Measurements from ENCODE around the gene SUMO3.

Gene SUMO3

DNA sequence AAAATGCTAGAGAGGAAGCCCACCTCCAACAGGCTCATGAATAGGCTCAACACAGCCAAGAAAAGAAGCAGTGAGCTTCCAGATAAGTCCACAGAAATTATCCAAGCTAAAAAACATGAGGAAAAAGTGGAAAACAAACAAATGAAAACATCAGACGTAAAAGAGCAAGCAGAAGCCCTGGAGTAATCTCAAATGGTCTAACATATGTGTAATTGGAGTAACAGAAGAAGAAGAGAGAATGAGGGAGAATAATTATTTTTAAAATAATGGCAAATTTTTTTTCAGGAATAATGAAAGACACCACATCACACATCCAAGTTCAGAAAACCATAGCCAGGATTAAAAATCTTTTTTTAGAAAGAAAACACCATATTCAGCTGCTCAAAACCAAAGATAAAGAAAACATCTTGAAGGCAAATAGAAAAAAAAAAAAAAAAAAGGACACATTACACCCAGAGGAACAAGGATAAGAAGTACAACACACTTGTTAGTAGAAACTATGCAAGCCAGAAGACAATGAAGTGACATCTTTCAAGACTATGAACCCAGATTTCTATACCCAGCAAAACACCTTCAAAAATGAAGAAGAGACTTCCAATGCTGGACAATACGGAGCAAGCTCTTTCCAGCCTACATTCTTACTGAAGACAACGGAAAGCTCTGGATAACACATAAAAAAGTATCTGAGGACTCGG is 10.6 kb upstream of the SUMO3 start:
- no peak for DNase-seq

DNA sequence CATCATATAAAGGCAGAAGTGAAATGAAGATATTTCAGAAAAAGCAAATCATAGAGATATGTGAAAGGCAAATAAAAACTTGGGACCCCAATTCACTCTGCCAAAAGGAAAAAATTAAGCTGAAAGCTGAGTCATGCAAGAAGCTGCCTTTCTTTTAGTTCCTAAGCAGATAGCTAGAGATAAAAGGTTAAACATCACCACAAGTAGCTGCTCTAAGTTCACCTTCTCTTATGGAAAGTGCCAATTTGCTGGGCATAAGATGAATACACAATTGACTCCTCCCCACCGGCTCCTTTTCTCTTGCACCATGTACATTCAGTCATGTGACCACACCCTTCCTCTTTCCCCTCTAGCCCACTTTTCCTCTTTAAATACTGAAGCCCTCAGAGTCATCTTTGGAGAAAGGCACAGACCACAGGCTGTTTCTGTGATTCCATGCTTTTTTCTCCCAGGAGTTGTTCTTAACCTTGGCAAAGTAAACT is 5.4 kb upstream of the SUMO3 start:
- DNase-seq = no peak

DNA sequence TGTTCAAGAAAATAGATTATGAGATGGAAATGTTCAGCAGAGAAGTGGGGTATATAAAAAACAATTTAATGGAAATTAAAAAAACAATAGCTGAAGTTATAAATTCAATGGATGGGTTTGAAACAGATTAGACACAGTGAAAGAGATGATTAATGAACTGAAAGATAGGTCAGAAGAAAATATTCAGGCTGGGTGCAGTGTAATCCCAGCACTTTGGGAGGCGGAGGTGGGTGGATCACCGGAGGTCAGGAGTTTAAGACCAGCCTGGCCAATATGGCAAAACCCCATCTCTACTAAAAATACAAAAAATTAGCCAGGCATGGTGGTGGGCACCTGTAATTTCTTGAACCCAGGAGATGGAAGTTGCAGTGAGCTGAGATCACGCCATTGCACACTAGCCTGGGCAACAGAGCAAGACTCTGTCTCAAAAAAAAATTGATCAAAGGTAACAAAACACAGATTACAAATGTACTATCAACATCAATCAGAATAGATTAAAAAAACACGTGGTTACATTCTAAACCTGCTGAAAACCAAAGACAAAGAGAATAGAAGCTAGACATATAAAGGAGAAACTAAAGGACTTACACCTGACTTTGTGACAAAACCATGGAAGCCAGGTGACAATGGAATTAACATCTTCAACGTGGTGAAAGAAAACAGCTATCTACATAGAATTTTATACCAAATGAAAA is 4.8 kb upstream of the SUMO3 start:
- DNase-seq = no peak

DNA sequence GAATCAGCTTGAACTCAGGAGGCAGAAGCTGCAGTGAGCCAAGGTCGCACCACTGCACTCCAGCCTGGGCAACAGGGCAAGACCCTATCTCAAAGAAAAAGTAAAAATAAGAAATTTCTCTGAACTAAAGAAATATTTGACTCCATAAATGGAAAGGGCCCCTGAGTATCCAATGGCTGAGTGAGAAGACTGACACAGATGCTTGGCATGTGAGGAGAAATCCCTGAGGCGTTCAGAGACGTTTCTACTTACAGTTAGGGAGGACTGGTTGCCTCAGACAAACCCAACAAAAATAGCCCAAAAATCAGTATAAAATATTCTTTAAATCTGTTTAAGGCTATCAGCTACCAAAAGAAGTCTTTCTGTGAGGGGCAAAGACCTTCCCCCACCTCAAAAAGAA is 3.0 kb upstream of the SUMO3 start:
- DNase-seq = no peak

DNA sequence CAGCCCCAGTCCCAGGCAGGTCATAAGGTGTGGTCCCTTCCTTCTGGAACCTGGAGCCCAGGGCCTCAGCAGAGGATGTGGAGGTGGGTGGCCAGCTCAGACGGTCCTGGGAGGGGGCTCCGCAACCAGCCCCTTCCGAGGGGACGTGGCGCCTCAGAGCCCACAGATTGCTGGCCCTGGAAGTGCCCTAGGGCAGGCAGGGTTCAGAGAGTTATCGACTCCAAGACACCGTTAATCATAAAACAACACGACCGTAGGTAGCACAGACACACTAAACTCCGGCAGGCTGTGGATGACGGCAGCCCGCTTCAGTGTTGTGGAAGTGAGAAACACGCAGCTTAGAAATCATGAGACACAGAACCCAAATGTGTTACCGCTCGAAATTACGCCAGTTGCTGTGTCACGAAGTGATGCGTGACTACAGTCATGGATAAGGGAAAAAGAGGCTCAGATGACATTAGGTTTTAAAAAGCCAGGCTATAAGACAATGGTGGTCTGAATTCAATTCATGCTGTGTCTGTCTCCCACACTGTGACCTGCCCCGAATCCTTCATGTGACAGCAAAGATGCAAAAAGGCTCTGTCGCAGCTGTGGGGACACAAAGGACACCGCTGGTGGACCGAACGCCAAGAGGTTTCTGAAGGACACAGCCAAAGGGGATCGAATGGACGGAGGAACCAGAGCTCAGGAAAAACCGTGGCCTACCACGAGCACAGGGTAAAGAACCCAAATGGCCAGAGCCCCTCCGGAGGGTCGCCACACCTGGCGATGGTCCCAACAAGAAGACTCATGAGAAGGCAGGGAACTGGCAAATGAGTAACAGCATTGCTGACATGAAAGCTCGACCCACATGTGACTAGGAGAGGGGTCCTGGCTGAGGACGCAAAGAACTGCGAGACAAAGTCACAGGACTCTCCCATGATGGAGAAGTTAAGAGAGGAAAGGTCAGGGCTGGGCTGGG is 1.7 kb upstream of the SUMO3 start:
- DNase-seq = no peak

DNA sequence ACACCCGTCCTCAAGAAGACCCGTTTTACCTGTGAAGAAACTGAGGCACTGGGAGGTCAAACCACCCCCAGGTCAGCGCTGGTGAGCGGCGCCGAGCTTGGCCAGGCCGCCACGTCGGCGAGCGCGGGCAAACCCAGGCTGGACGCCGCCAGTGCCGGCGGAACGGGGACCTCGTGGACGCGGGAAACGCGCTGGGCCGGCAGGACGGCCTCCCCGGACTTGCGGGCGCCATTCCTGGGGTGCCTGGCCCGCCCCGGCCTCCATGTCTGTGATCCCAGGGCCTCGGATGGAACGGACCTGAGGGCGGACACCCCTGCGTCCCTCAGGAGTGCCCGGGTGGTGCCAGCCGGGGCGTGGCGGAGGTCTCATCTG is 764 bp upstream of the SUMO3 start:
- no peak for DNase-seq

DNA sequence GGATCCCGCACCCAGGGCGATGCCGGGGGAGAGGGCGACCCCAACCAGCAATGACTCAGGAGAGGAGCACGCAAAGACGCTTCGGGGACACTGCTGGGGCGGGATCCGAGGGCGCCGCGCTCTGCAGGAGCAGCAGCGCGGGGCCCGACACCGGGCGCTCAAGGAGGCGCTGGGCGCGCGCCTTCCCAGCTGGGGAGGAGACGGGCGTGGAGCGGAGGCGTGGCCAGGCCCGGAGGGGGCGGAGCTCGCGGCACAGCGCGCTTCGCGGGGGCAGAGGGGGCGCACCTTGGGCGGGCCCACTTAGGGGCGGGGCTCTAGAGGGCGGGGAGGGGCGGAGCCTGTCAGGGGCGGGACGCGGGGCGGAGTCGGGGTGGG is 369 bp downstream of the SUMO3 start:
- peak; percentile 84 for DNase-seq

DNA sequence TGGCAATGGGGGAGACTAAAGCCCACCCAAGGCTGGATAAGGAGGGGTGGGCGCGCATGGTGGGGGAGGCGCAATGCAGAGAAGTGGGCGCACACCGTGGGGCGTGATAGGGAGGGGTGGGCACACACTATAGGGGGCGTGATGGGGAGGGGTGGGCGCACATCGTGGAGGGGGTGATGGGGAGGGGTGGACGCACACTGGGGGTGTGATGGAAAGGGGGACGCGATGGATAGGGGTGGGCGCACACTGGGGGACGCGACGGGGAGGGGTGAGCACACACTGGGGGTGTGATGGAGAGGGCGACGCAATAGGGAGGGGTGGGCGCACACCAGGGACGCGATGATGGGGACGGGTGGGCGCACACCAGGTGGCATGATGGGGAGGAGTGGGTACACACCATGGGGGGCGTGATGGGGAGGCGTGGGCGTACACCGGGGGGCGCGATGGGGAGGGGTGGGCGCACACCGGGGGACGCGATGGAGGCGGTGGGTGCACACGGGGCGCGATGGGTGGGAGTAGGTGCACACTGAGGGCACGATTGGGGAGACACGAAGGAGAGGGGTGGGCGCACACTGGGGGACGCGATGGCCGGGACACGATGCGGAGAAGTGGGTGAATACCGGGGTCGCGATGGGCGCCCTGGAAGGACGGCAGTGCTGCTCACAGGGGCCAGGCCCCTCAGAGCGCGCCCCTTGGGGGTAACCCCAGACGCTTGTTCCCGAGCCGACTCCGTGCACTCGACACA is 929 bp downstream of the SUMO3 start:
- DNase-seq = no peak

DNA sequence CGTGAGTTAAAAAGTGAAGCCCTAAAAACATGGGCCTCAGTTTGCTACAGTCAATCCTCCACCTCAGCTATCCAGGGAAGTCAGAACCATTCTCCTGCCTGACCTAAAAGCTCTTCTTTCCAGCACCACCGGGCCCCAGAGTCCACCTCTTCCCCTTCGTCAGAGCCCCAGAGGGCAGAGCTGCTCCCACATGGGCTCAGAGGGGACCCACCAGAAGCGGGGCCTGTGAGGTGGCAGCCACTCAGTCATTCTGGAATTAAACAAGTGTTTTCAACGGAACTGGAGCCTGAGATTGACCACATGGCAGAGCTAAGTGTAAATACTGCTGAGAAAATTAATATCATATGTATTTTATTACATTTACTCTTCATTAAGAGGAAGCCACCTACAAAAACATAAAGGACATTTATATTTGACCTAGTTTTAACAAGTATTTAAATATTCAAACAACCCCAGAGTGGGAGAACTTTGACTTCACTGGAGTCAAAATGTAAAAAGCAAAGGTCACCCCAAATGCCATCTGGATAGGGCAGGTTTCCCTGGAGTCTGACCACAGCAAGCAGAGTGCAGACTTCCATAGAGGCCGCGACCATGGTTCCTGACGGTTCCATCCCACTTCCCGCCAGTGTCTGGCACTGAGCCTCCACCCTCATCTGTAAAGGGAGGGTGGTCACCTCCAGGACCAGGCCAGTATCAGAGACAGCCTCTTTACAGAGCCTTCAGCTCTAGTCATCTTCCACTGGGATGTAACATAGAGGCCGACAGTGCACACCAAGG is 1.8 kb downstream of the SUMO3 start:
- DNase-seq = no peak

DNA sequence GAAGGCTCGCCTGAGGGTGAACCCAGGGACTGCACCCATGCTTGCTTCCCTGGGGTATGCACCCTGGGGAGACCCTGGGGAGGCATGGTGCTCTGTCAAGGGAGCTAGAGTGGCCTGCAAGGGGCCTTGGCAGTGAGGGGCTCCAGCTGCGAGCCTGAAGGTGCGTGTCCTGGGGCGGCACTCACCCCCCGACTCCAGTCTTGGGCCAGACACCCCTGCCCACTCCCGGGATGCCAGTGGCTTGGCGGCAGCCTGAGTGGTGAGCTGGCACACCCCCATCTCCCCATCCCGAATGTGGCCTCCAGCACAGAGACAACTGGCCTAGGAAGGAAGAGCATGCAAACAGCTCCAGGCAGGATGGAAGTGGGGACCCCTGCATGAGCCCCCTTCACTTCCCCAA is 2.6 kb downstream of the SUMO3 start:
- DNase-seq = no peak

DNA sequence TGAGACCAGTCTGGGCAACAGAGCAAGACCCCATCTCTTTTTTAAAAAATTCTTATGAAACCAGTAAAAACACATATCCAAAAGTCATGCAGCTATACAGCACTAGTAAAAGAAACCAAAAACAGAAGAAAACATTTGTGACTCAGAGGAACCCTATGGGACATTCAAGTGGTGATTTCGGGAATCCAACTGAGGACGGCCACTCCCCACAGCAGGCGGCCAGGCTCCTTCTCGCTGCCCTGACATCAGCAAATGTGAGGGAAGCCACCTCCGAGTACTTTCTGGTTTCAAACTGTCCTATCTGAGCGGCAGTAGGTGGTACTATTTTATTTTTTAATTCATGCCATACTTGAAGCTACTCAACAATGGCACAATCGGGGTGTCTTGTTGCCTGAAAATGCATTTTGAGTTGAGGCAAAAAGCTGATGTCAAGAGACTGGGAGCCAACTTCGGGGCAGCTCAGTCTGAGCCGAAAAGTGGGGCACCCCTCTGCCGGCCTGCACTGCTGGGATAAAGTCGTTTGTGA is 3.3 kb downstream of the SUMO3 start:
- DNase-seq = no peak

DNA sequence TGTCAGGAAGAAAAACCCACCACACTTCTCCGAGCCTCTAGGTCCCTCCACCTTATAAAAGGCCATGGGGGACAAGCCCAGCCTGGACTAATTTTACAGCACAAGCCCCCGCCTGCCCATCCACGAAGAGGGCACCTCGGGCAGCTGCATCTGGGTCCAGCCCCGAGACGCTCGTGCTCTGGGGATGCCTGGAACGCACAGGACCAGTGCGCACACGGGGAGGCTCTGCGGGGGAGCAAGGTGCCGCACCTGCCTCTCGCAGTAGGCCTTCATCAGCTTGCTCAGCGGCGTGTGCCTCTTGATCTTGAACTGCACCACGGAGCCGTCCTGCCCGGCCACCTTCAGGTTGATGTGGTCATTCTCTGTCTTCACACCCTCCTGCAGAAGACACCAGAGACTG is 4.1 kb downstream of the SUMO3 start:
- no peak for DNase-seq

DNA sequence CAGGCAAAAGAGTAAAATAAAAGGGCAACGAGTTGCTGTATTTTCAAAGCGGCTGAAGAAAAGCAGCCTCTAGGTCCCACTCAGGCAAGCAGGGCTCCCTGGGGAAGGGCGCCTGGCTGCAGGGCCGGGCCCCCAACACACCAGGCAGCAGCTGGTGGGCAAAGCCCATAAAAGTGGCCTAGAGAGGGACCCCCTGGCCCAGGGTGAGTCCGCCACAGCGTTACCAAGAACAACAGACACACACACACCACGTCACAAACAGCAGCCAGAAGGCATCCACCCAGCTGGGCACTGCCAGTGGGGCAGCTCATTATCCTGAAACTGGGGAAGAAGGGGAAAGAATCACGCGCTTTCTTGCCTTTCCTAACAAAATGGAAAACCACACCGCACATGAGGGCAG is 4.7 kb downstream of the SUMO3 start:
- DNase-seq = no peak

DNA sequence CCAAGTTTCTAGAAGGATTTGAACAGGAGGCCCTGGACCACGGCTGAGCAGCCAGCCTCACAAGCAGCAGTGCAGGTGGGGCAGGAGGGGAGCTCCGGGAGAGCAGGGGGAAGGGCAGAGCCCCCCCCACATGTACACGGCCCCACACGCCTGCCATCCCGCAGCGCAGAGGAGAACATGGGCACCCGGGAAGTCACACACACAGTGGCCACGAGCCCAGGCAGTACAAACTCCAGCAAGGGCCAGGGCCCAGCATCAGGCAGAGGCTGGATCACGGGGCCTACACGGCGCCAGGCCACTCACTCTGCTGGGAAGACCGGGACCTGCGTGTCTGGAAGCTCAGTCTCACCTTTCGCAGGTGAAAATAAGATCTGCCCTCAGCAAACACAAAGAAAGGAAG is 5.2 kb downstream of the SUMO3 start:
- no peak for DNase-seq

DNA sequence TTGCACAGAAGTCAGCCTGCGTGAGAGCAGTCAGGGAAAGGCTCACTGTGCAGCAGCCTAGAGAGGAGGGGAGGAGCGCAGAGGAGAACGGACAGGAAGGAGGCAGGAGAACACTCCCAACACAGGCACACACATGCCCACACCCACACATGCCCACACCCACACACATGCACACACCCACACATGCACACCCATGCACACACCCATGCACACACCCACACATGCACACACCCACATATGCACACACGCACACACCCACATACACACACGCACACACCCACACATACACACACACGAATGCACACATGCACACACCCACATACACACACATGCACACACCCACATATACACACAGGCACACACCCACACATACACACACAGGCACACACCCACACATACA is 7.1 kb downstream of the SUMO3 start:
- DNase-seq = no peak

DNA sequence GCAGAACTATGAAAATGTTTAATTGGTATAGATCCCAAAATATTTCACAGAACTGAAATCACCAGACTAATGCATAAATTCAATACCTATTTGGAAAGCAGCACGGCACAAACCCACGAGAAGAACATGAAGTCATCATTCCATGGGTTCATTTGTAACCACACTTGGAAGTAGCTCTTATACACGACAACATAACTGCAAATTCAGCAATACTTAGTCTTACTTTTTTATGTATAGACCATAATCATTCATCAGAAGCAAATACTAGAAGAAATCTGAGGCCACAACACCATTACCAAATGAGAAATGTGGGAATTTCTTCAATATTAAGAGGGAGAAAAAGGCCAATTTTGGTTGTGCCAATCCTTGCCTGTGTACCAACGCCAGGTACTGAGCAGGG is 12.0 kb downstream of the SUMO3 start:
- DNase-seq = no peak

DNA sequence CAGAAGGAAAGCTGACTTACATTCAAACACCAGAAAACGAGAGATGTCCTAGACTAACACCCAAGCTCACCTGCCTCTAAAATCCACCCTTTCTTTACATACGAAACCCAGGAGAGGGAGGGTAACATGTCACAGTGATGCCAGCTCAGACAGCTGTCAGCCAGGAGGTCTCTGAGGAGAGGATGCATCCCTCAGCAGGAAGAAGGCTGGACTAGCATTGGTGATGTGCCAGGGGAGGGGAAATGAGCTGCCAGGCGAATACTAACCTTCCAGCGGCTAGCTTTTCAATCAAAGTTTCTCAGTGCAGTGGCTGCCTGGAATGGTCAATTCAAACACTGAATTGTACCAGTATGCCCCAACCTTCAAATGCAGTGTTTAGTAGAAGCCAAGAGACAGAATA is 12.6 kb downstream of the SUMO3 start:
- no peak for DNase-seq

DNA sequence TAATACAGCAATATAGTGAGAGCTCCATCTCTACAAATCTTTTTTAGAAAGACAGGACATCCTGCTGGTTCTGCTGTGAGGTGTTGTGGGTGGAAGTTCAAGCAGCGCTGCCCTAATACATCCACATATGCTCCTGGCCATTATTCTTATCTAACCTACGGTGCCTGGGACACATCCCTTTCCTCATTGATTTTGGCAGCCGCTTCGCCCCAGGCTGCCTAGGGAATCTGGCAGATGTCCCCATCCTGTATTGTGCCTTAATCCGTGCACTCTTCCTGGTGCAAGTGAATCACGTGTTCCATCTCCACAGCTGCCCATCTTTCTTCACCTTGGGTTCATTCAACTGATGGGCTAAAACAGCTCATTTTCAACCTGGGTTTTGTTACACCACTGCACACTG is 13.1 kb downstream of the SUMO3 start:
- DNase-seq = no peak

DNA sequence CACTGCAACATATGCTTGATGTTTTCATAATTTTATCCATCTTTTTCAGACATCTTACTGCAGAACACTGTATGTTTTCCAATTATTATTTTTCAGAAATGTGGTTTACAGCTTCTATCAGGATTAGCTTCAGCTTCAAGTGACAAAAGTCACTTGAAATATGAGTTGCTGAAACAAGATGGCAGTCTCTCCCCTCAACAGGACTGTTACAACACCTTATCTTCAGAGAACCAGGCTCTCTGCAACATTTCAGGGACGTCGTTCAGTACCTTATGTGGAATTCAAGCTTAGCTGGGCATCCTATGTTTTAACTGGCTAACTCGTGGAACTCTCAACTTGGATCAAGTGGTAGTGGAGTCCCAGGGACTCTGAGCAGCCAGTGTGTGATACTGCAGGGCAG is 14.2 kb downstream of the SUMO3 start:
- DNase-seq = no peak

DNA sequence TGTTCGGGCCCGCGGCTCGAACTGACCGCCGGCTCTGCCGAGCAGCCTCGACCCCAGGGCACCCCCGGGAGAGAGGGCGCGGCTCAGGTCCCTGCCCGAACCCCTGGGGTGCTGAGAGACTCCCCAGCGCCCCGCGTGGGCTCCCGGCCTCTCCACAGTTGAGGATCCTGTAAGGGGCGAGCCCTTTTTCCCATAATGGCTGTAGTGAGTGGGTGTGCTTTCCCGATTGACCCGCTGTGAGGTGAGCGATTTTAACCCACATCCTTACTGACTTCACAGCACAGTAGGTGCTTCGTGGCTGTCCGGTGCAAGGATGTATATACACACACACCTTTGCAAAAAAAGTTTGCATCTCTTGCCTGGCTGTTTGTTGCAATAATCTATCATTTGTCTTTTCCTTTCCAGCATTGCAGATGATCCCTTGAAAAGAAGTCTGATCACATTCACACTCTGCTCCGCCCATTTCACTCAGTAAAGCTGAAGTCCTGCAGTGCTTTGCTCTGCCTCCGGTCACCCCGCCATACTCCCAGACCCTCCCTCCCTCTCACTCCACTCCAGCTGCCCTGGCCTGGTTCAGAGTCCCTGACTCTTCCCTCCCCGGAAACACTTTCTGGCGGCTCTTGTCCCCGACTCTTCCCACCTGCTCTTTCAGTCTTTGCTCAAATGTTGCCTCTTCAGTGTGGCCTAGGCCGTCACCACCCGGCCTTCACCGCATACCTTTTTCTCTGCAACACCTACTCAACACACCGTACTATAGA is 15.3 kb downstream of the SUMO3 start:
- no peak for DNase-seq
